HEK293 (cell line): Measurements from ENCODE around the gene HOXA4.

ENCODE experiments used
- EGR2 ChIP-seq: fragments of 450-650 bp; formaldehyde crosslinking; IDR thresholded peaks from 2 replicates; pipeline ENCODE4 v1.5.1; 2016; ENCODE audit warnings: low read depth, missing biosample characterization, missing genetic modification characterization
- IKZF3 ChIP-seq: fragments of 450-650 bp; IDR thresholded peaks from 2 replicates; pipeline ENCODE4 v1.5.0; 2018; ENCODE audit warnings: missing biosample characterization, mild to moderate bottlenecking, missing genetic modification characterization, moderate library complexity
- KLF1 ChIP-seq: fragments of 450-650 bp; formaldehyde crosslinking; IDR thresholded peaks from 2 replicates; pipeline ENCODE4 v1.5.1; 2016; ENCODE audit warnings: missing biosample characterization, missing genetic modification characterization
- KLF9 ChIP-seq: fragments of 450-650 bp; formaldehyde crosslinking; IDR thresholded peaks from 2 replicates; pipeline ENCODE4 v1.5.1; 2016; ENCODE audit warnings: missing biosample characterization, missing genetic modification characterization, low read depth
- OSR2 ChIP-seq: fragments of 450-650 bp; formaldehyde crosslinking; IDR thresholded peaks from 2 replicates; pipeline ENCODE4 v1.5.1; 2016; ENCODE audit warnings: missing biosample characterization, missing genetic modification characterization
- OVOL3 ChIP-seq: fragments of 450-650 bp; formaldehyde crosslinking; IDR thresholded peaks from 2 replicates; pipeline ENCODE4 v1.5.1; 2016; ENCODE audit warnings: missing biosample characterization, missing genetic modification characterization
- PRDM10 ChIP-seq: fragments of 450-650 bp; formaldehyde crosslinking; IDR thresholded peaks from 2 replicates; pipeline ENCODE4 v1.5.1; 2016; ENCODE audit warnings: missing biosample characterization, missing genetic modification characterization
- PRDM6 ChIP-seq: fragments of 450-650 bp; formaldehyde crosslinking; IDR thresholded peaks from 2 replicates; pipeline ENCODE4 v1.5.1; 2017; ENCODE audit warnings: missing biosample characterization, missing genetic modification characterization
- REST ChIP-seq: fragments of 450-650 bp; formaldehyde crosslinking; IDR thresholded peaks from 2 replicates; pipeline ENCODE4 v1.5.1; 2016; ENCODE audit warnings: missing biosample characterization, missing genetic modification characterization
- SP2 ChIP-seq: fragments of 450-650 bp; formaldehyde crosslinking; IDR thresholded peaks from 2 replicates; pipeline ENCODE4 v1.5.1; 2016; ENCODE audit warnings: missing biosample characterization, missing genetic modification characterization
- SP3 ChIP-seq: fragments of 450-650 bp; formaldehyde crosslinking; IDR thresholded peaks from 2 replicates; pipeline ENCODE4 v1.5.1; 2016; ENCODE audit warnings: missing biosample characterization, missing genetic modification characterization
- SP7 ChIP-seq: fragments of 450-650 bp; formaldehyde crosslinking; IDR thresholded peaks from 2 replicates; pipeline ENCODE4 v1.5.1; 2016; ENCODE audit warnings: missing biosample characterization, missing genetic modification characterization
- TCF7L2 ChIP-seq: IDR thresholded peaks from 2 replicates; pipeline ENCODE4 v1.6.1; 2011; ENCODE audit warnings: low read depth, mild to moderate bottlenecking, inconsistent platforms, low read length, moderate library complexity, borderline replicate concordance
- WT1 ChIP-seq: fragments of 450-650 bp; formaldehyde crosslinking; IDR thresholded peaks from 2 replicates; pipeline ENCODE4 v1.5.1; 2016; ENCODE audit warnings: missing biosample characterization, missing genetic modification characterization
- ZFHX2 ChIP-seq: fragments of 450-650 bp; formaldehyde crosslinking; conservative IDR thresholded peaks from 2 replicates; pipeline ENCODE4 v1.5.1; 2016; ENCODE audit warnings: missing biosample characterization, missing genetic modification characterization
- ZFP69B ChIP-seq: fragments of 450-650 bp; formaldehyde crosslinking; IDR thresholded peaks from 2 replicates; pipeline ENCODE4 v1.5.1; 2016; ENCODE audit warnings: missing biosample characterization, missing genetic modification characterization
- ZNF223 ChIP-seq: fragments of 450-650 bp; formaldehyde crosslinking; IDR thresholded peaks from 2 replicates; pipeline ENCODE4 v1.5.1; 2016; ENCODE audit warnings: missing biosample characterization, missing genetic modification characterization
- ZNF311 ChIP-seq: fragments of 450-650 bp; formaldehyde crosslinking; IDR thresholded peaks from 2 replicates; pipeline ENCODE4 v1.5.1; 2017; ENCODE audit warnings: missing biosample characterization, missing genetic modification characterization, borderline replicate concordance
- ZNF335 ChIP-seq: fragments of 450-650 bp; formaldehyde crosslinking; conservative IDR thresholded peaks from 2 replicates; pipeline ENCODE4 v1.5.1; 2016; ENCODE audit warnings: missing biosample characterization, missing genetic modification characterization
- ZNF433 ChIP-seq: fragments of 450-650 bp; formaldehyde crosslinking; IDR thresholded peaks from 2 replicates; pipeline ENCODE4 v1.5.1; 2016; ENCODE audit warnings: missing biosample characterization, missing genetic modification characterization, low read depth
- ZNF629 ChIP-seq: fragments of 450-650 bp; formaldehyde crosslinking; IDR thresholded peaks from 2 replicates; pipeline ENCODE4 v1.5.1; 2017; ENCODE audit warnings: missing biosample characterization, missing genetic modification characterization
- ZNF654 ChIP-seq: fragments of 450-650 bp; formaldehyde crosslinking; IDR thresholded peaks from 2 replicates; pipeline ENCODE4 v1.5.1; 2016; ENCODE audit warnings: low read depth, missing biosample characterization, missing genetic modification characterization
- ZNF664 ChIP-seq: fragments of 450-650 bp; formaldehyde crosslinking; IDR thresholded peaks from 2 replicates; pipeline ENCODE4 v1.5.1; 2016; ENCODE audit warnings: missing biosample characterization, missing genetic modification characterization
- ZNF785 ChIP-seq: fragments of 450-650 bp; formaldehyde crosslinking; IDR thresholded peaks from 2 replicates; pipeline ENCODE4 v1.5.1; 2016; ENCODE audit warnings: missing biosample characterization, missing genetic modification characterization
- ZNF837 ChIP-seq: fragments of 450-650 bp; formaldehyde crosslinking; IDR thresholded peaks from 2 replicates; pipeline ENCODE4 v1.5.1; 2016; ENCODE audit warnings: missing biosample characterization, missing genetic modification characterization
- TF ChIP-seq, protein P1 (sequence below): fragments of 450-650 bp; formaldehyde crosslinking; IDR thresholded peaks from 2 replicates; pipeline ENCODE4 v1.5.1; 2016; ENCODE audit warnings: missing biosample characterization, missing genetic modification characterization, borderline replicate concordance
- TF ChIP-seq, protein P2 (sequence below): fragments of 450-650 bp; formaldehyde crosslinking; conservative IDR thresholded peaks from 2 replicates; pipeline ENCODE4 v1.5.1; 2016; ENCODE audit warnings: low read depth, missing biosample characterization, missing genetic modification characterization

The HOXA4 gene

GRCh38 chr7:27161214-27161720 lies 30.7 kb upstream of the HOXA4 start (continued):
- TF ChIP-seq REST (tag by site-specific recombination) (no peak; the same call in 1 of the 2 replicates), ZNF335 (tag by site-specific recombination) (no peak), ZNF311 (tag by site-specific recombination) (no peak), ZNF629 (tag by site-specific recombination) (peak; percentile 67), ZNF664 (tag by site-specific recombination) (no peak), ZNF433 (no peak), ZNF654 (tag by site-specific recombination) (no peak), ZNF837 (tag by site-specific recombination) (no peak), ZNF223 (tag by site-specific recombination) (no peak), OVOL3 (tag by site-specific recombination) (peak; percentile 34; the same call in 1 of the 2 replicates), SP7 (tag by site-specific recombination) (peak; percentile 52), WT1 (tag by site-specific recombination) (peak; percentile 69; the same call in 1 of the 2 replicates), SP3 (0 out of 2 replicates have a peak, but pooled peaks have one; percentile 22), KLF9 (tag by site-specific recombination) (peak; percentile 60), ZNF785 (tag by site-specific recombination) (no peak), TCF7L2 (peak; percentile 76), IKZF3 (peak; percentile 98), PRDM10 (peak; percentile 91), PRDM6 (tag by site-specific recombination) (peak; percentile 29; the same call in 1 of the 2 replicates), ZFP69B (0 out of 2 replicates have a peak, but pooled peaks have one; percentile 22), SP2 (tag by site-specific recombination) (no peak), ZFHX2 (tag by site-specific recombination) (peak; percentile 78), KLF1 (tag by site-specific recombination) (peak; percentile 88), OSR2 (tag by site-specific recombination) (peak; percentile 66), EGR2 (peak; percentile 57; the same call in 1 of the 2 replicates)
- TF ChIP-seq, protein P1, sequence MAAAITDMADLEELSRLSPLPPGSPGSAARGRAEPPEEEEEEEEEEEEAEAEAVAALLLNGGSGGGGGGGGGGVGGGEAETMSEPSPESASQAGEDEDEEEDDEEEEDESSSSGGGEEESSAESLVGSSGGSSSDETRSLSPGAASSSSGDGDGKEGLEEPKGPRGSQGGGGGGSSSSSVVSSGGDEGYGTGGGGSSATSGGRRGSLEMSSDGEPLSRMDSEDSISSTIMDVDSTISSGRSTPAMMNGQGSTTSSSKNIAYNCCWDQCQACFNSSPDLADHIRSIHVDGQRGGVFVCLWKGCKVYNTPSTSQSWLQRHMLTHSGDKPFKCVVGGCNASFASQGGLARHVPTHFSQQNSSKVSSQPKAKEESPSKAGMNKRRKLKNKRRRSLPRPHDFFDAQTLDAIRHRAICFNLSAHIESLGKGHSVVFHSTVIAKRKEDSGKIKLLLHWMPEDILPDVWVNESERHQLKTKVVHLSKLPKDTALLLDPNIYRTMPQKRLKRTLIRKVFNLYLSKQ (tag by site-specific recombination) = no peak
- TF ChIP-seq, protein P2, sequence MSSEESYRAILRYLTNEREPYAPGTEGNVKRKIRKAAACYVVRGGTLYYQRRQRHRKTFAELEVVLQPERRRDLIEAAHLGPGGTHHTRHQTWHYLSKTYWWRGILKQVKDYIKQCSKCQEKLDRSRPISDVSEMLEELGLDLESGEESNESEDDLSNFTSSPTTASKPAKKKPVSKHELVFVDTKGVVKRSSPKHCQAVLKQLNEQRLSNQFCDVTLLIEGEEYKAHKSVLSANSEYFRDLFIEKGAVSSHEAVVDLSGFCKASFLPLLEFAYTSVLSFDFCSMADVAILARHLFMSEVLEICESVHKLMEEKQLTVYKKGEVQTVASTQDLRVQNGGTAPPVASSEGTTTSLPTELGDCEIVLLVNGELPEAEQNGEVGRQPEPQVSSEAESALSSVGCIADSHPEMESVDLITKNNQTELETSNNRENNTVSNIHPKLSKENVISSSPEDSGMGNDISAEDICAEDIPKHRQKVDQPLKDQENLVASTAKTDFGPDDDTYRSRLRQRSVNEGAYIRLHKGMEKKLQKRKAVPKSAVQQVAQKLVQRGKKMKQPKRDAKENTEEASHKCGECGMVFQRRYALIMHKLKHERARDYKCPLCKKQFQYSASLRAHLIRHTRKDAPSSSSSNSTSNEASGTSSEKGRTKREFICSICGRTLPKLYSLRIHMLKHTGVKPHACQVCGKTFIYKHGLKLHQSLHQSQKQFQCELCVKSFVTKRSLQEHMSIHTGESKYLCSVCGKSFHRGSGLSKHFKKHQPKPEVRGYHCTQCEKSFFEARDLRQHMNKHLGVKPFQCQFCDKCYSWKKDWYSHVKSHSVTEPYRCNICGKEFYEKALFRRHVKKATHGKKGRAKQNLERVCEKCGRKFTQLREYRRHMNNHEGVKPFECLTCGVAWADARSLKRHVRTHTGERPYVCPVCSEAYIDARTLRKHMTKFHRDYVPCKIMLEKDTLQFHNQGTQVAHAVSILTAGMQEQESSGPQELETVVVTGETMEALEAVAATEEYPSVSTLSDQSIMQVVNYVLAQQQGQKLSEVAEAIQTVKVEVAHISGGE (tag by site-specific recombination) = no peak
